Measurements from ENCODE around the gene PLVAP. TPM values are rescaled to one million over a fixed set of nuclear protein-coding genes. Genes with fewer than 3 reads are reported as not detected.

Gene PLVAP
- total RNA-seq, 1 experiment from 2014 or later = not detected

GRCh38 chr19:17336872-17337674, 40.1 kb downstream of the PLVAP start, which contains the start of gene GTPBP3 (continued):
- peak; percentile 71; the same call in 1 of the 2 replicates for TF ChIP-seq GTF2I (CRISPR knock-in tag; conservative IDR thresholded peaks at IDR 0.05)
- peak; percentile 68; the same call in 1 of the 2 replicates for TF ChIP-seq USF1 (CRISPR knock-in tag; IDR thresholded peaks at IDR 0.05)
- 0 out of 2 replicates have a peak, but pooled peaks have one; percentile 28 for TF ChIP-seq SMAD3 (CRISPR knock-in tag; IDR thresholded peaks at IDR 0.05; ENCODE audit: borderline replicate concordance)

GRCh38 chr19:17335575-17335974, 41.6 kb downstream of the PLVAP start:
- no peak for TF ChIP-seq ZBTB43 (CRISPR knock-in tag; IDR thresholded peaks at IDR 0.05)
- TF ChIP-seq SP1 (CRISPR knock-in tag; conservative IDR thresholded peaks at IDR 0.05) = no peak
- no peak for TF ChIP-seq STAT6 (CRISPR knock-in tag; conservative IDR thresholded peaks at IDR 0.05; ENCODE audit: low read depth)
- no peak for TF ChIP-seq JUN (CRISPR knock-in tag; IDR thresholded peaks at IDR 0.05)
- no peak for TF ChIP-seq ATF6 (CRISPR knock-in tag; IDR thresholded peaks at IDR 0.05)
- no peak for TF ChIP-seq E2F1 (CRISPR knock-in tag; IDR thresholded peaks at IDR 0.05)
- no peak for TF ChIP-seq ZNF532 (CRISPR knock-in tag; IDR thresholded peaks at IDR 0.05; ENCODE audit: borderline replicate concordance)
- TF ChIP-seq RELA (CRISPR knock-in tag; IDR thresholded peaks at IDR 0.05; ENCODE audit: borderline replicate concordance) = no peak
- TF ChIP-seq ZBTB21 (CRISPR knock-in tag; IDR thresholded peaks at IDR 0.05; ENCODE audit: borderline replicate concordance) = no peak
- TF ChIP-seq NFATC4 (CRISPR knock-in tag; IDR thresholded peaks at IDR 0.05) = no peak
- no peak for TF ChIP-seq PREB (CRISPR knock-in tag; IDR thresholded peaks at IDR 0.05; ENCODE audit: borderline replicate concordance)
- no peak for TF ChIP-seq ARID4B (CRISPR knock-in tag; IDR thresholded peaks at IDR 0.05; ENCODE audit: borderline replicate concordance)
- ChIA-PET POLR2A (interaction anchor here (0.6 to 1.7 kb wide), 2 partner anchors 26 to 457 kb away, joined by 3 to 4 read pairs; partner anchors contain the start of gene DDA1), CTCF (interaction anchor here (0.7 to 3.7 kb wide), 5 partner anchors 9 to 50 kb away, joined by 3 to 27 read pairs (median 5); partner anchors contain the start of gene DDA1)
- ATAC-seq = no peak
- DNase-seq (ENCODE audit: low spot score) = no peak
- Mint-ChIP-seq H3K27ac (no peak overlapping the region), H3K4me3 (peak overlapping the region; percentile 99), H3K9me3 (peaks cover 5% of the 10 kb centered on the region), H3K36me3 (peaks cover 11% of the 10 kb centered on the region), H3K27me3 (ENCODE audit: low read depth) (peaks cover 2% of the 10 kb centered on the region; the same call in 1 of the 2 replicates), H3K4me1 (peaks cover 41% of the 10 kb centered on the region)
